Measurements from ENCODE around the gene MEDAG.

The MEDAG gene

DNA sequence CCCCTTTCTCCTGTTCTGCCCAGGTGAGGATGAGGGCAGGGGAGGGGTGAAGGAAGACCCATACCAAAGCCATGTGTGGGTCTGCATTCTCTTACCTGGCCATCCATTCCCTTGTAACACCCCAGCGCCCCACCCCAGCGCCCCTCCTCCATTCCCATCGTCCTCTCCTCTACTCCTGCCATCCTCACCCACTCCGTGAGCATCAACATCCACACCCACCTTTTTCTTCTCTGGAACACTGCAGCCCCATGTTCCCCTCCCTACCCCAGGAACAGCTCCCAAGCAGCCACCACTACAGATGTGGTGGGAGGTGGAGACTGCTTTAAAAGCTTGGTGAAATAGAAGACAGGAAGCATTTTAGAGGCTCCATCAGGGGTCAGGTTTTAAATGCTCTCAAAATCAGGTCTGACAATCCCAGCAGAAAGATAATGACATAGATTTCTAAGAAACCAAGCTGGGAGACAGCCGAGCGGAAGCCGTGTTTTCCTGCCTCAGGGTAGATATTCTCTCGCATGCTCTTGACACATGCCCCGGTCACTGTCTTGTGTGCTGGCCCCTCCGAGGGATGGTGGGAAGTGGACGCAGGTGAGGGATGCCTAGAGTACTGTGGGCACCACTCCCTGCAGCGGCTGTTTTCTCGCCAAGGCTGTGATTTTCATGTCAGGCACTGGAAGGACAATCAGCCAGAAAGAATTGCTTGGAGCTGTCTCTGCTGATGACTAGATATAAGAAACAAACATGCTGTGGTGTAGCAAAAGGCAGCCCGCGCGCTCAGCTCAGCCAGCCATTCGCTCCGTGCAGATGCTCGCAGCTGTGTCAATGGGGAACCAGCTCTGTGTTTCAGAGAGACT, 9.8 kb downstream of the MEDAG start:
- DNase-seq (ENCODE audit: low read depth) = no peak
- TF ChIP-seq, protein P1, sequence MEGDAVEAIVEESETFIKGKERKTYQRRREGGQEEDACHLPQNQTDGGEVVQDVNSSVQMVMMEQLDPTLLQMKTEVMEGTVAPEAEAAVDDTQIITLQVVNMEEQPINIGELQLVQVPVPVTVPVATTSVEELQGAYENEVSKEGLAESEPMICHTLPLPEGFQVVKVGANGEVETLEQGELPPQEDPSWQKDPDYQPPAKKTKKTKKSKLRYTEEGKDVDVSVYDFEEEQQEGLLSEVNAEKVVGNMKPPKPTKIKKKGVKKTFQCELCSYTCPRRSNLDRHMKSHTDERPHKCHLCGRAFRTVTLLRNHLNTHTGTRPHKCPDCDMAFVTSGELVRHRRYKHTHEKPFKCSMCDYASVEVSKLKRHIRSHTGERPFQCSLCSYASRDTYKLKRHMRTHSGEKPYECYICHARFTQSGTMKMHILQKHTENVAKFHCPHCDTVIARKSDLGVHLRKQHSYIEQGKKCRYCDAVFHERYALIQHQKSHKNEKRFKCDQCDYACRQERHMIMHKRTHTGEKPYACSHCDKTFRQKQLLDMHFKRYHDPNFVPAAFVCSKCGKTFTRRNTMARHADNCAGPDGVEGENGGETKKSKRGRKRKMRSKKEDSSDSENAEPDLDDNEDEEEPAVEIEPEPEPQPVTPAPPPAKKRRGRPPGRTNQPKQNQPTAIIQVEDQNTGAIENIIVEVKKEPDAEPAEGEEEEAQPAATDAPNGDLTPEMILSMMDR (IDR thresholded peaks at IDR 0.05; ENCODE audit: control insufficient read depth, insufficient read depth, low read depth, low read length, missing control alignments) = no peak

GRCh38 chr13:30916991-30917390, 10.9 kb downstream of the MEDAG start:
- no peak overlapping the region for H3K4me3 ChIP-seq (ENCODE audit: control insufficient read depth, low read depth, low read length)
- TF ChIP-seq, protein P1 (IDR thresholded peaks at IDR 0.05; ENCODE audit: control insufficient read depth, insufficient read depth, low read depth, low read length, missing control alignments) = no peak
- no peak for DNase-seq (ENCODE audit: low read depth)

More for the DNA sequence above, 9.8 kb downstream of the MEDAG start:
- no peak overlapping the region for H3K4me3 ChIP-seq (ENCODE audit: control insufficient read depth, low read depth, low read length)

DNA sequence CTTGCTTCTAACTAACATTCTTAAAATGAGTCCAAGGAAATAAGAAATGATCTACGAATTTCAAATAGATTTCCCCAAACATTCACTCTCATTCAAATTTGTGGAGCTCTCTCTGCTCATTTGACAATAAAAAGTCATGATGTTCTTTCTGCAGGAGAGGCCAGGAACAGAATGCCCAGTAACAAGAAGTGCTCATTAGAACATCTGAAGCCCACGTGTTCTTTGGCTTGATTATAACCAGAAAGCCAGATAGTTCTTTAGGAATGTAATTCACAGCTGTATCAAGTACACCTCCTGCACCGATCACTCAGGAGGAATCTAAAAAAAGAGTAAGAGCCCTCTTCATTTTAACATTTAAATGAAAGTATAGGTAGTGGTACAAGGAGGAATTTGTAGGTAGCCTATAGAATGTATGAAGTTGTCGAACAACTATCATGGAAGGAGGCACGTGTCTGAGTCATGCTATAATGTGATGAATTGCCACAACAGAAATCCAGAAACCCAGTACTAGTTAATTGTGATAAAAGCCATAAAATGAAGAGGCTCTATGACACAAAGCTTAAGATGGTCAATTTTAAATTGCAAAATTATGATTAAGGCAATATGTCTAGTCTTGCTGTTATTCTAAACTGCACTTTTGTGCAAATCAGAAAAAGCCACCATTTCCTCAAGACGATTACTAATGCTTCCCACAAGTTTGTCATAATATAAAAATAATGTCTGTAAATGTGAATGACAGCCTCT, 12.8 kb downstream of the MEDAG start:
- DNase-seq (ENCODE audit: low read depth) = no peak
- TF ChIP-seq, protein P1 (IDR thresholded peaks at IDR 0.05; ENCODE audit: control insufficient read depth, insufficient read depth, low read depth, low read length, missing control alignments) = no peak
- no peak overlapping the region for H3K4me3 ChIP-seq (ENCODE audit: control insufficient read depth, low read depth, low read length)

- DNase-seq (ENCODE audit: low read depth) = no peak
- TF ChIP-seq, protein P1 (IDR thresholded peaks at IDR 0.05; ENCODE audit: control insufficient read depth, insufficient read depth, low read depth, low read length, missing control alignments) = no peak
These were observed 14.3 kb downstream of the MEDAG start for GRCh38 chr13:30920162-30920909.

GRCh38 chr13:30923418-30923817, 17.3 kb downstream of the MEDAG start:
- DNase-seq (ENCODE audit: low read depth) = no peak

More at GRCh38 chr13:30920162-30920909, 14.3 kb downstream of the MEDAG start:
- H3K4me3 ChIP-seq (ENCODE audit: control insufficient read depth, low read depth, low read length) = no peak overlapping the region

DNA sequence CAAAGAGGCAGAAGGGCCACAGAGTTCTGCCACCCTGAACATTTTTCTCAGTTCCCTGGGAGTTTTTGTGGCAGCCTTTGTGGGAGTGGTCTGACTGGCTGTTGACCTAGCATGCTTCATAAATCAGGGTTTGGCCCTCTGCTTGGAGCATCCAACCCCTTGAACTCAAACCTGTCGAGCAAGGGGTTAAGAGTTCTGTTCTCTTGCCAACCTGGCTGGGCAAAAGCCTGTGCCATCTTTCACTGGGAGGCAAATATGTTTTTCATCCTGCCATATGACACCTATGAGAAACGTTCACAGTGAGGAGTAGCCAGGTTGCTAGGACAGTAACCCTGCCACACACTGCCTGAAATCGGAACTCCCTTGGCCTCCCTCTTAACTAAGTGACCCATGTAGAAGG, 18.6 kb downstream of the MEDAG start:
- DNase-seq (ENCODE audit: low read depth) = no peak

More at GRCh38 chr13:30923418-30923817, 17.3 kb downstream of the MEDAG start:
- TF ChIP-seq, protein P1 (IDR thresholded peaks at IDR 0.05; ENCODE audit: control insufficient read depth, insufficient read depth, low read depth, low read length, missing control alignments) = no peak
- no peak overlapping the region for H3K4me3 ChIP-seq (ENCODE audit: control insufficient read depth, low read depth, low read length)

More for the DNA sequence above, 18.6 kb downstream of the MEDAG start:
- TF ChIP-seq, protein P1 (IDR thresholded peaks at IDR 0.05; ENCODE audit: control insufficient read depth, insufficient read depth, low read depth, low read length, missing control alignments) = no peak
- H3K4me3 ChIP-seq (ENCODE audit: control insufficient read depth, low read depth, low read length) = no peak overlapping the region

Data from AG09309 (cell line).